GM06990 (cell line): ENCODE measurements around the gene NAV2.

ENCODE experiments used
- DNase-seq: peaks from one replicate; pipeline ENCODE4 v3.0.0-alpha.2; 2011; ENCODE audit not compliant: insufficient read length; ENCODE audit errors: extremely low read depth
- H3K27me3 ChIP-seq: replicated peaks from 2 replicates; pipeline ENCODE4 v1.6.0; 2011; ENCODE audit warnings: low read length; ENCODE audit not compliant: control insufficient read depth, insufficient read depth
- H3K36me3 ChIP-seq: 2 replicates; pipeline ENCODE4 v1.5.1; 2011; ENCODE audit warnings: low read length; ENCODE audit not compliant: control insufficient read depth, insufficient read depth
- H3K4me3 ChIP-seq: replicated peaks from 2 replicates; pipeline ENCODE4 v1.5.1; 2011; ENCODE audit warnings: low read depth, mild to moderate bottlenecking, control low read depth, low read length
- TF ChIP-seq, protein P1 (sequence below): IDR thresholded peaks from 2 replicates; pipeline ENCODE4 v1.5.1; 2011; ENCODE audit warnings: low read length, control low read depth, mild to moderate bottlenecking, inconsistent platforms; ENCODE audit not compliant: insufficient read depth, poor library complexity, severe bottlenecking

Gene NAV2

DNA sequence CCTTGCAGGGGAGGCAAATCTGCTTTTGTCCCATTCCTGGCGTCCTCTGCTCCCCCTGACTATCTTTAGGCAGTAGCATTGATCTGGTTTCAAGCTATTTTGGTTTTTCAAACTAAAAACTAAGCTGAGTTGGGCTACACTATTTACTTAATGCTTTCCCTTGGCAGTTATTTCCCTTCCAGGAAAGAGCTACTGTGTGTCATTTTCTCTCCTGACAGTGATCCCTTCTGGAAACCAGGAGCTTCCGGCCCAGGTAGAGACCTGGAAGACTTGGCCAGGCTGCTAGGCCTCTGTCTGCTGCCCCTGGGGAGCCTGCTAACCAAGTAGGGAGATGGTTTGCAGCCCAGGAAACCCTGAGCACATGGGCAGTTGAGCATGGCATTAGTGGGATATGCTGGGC is 35.0 kb downstream of the NAV2 start:
- Histone ChIP-seq H3K4me3 (no peak overlapping the region), H3K27me3 (no peaks in the 10 kb centered on the region; the same call in 1 of the 2 replicates), H3K36me3 (no peaks in the 10 kb centered on the region)
- no peak for DNase-seq
- TF ChIP-seq, protein P1, sequence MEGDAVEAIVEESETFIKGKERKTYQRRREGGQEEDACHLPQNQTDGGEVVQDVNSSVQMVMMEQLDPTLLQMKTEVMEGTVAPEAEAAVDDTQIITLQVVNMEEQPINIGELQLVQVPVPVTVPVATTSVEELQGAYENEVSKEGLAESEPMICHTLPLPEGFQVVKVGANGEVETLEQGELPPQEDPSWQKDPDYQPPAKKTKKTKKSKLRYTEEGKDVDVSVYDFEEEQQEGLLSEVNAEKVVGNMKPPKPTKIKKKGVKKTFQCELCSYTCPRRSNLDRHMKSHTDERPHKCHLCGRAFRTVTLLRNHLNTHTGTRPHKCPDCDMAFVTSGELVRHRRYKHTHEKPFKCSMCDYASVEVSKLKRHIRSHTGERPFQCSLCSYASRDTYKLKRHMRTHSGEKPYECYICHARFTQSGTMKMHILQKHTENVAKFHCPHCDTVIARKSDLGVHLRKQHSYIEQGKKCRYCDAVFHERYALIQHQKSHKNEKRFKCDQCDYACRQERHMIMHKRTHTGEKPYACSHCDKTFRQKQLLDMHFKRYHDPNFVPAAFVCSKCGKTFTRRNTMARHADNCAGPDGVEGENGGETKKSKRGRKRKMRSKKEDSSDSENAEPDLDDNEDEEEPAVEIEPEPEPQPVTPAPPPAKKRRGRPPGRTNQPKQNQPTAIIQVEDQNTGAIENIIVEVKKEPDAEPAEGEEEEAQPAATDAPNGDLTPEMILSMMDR = no peak

DNA sequence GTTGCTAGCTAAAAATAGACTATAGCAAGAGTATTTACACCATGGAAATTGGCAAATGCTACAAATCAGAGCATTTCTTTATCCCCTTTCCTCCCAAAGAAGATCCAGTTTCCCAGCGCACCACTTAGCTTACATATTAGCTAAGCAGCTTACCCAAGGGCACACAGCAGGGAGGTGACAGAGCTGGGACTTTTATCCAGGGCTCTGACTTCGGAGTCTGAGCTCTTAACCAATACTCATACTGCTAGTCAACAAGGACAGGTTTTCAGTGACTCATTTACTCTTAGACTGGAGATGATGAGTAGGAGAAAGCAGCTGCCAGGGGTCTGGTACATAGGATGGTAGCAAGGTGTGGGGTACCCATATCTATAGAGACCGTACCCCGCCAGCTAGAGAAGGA is 38.4 kb downstream of the NAV2 start:
- TF ChIP-seq, protein P1 = no peak
- Histone ChIP-seq H3K4me3 (no peak overlapping the region), H3K36me3 (no peaks in the 10 kb centered on the region), H3K27me3 (no peaks in the 10 kb centered on the region; the same call in 1 of the 2 replicates)
- no peak for DNase-seq

DNA sequence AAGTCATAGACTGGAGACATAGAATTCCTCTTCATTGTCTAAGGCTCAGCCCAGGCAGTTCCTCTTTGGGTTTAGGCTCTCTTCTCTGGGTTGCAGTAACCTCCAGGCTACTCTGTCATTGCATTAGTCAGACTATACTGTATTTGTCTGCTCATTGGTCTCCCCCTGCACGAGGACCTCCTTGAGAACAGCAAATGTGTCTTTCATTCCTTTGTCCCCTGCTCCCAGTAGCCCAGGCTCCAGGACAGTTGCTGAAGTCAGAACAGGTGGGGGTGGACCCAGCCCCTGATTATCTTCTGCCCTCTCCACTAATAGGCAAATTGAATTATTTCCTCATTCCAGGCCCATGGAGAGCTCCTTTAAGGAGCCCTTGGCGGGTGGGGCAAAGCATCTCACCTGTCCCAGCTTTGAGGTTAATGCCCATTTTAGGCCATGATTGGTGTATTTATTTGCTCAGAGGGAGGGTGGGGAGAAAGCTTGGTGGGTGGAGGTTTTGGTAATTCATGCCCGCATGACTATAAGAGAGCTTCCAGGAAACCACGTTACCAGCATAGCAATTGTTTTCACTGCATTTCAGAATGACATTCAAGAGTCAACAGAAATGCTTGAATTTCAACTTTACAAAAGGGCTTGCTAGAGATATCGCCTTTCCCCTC is 40.9 kb downstream of the NAV2 start:
- Histone ChIP-seq H3K4me3 (no peak overlapping the region), H3K27me3 (no peaks in the 10 kb centered on the region; the same call in none of the 2 replicates), H3K36me3 (no peaks in the 10 kb centered on the region)
- TF ChIP-seq, protein P1 = no peak
- no peak for DNase-seq

DNA sequence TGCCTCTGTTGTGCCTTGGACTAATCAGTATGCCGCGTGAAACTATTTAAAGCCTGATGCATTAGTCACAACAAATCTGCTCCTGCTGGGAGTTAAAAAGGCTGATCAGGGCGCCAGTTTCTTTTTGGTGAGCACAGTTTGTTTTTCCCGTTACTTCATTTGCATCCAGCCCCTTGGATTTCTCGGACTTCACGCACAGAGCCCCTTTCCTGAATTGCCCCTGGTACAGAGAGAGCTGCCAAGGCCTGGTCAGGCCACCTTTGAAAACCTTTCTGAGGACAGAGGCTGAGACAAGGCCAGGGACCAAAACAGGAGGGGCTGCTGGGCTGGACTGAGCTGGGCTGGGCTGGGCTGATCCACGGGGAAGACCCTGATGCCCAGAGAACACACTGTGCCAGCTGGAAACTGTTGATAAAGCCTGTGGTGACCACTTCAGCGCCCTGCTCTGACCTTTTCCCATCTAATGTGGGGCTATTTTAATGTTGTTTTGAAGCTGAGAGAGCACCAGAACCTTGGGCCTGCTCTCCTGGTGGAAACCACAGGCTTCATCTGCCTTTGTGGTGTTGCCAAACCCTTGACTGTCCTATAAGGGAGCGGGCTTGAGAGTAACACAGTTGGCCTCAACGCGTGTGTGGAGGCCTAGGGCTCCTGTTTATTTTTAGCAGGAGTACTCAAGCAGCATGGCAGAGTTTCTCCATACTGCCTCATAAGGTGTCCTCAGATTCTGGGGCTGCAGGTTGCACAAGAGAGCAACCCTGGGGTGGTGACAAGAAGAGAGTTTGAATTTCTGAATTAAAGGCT is 44.2 kb downstream of the NAV2 start:
- no peak for DNase-seq
- Histone ChIP-seq H3K36me3 (no peaks in the 10 kb centered on the region), H3K27me3 (no peaks in the 10 kb centered on the region; the same call in none of the 2 replicates), H3K4me3 (no peak overlapping the region)
- TF ChIP-seq, protein P1 = no peak

DNA sequence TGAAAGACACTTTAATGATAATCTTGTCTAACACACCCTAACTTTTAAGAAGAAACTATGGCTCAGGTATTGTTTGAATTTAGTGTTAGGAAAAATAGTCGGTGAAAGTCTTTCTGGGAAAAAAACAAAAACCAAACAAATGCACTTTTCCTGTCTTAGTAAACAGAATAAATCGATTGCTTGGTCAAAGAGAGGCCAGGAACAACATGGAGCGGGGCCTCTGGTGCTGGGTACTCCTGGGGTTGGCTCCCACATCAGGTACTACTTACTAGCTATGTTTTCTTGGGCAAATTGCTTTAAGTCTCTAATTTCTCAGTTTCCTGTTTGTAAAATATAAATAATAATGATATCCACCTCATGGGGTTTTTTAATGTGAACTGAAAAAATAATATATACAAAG is 46.8 kb downstream of the NAV2 start:
- TF ChIP-seq, protein P1 = no peak
- Histone ChIP-seq H3K27me3 (no peaks in the 10 kb centered on the region; the same call in none of the 2 replicates), H3K4me3 (no peak overlapping the region), H3K36me3 (no peaks in the 10 kb centered on the region)
- no peak for DNase-seq
